ENCODE data around the gene FGF14. TPM values are rescaled to one million over a fixed set of nuclear protein-coding genes. Genes with fewer than 3 reads are reported as not detected.

Gene FGF14
- total and polyA plus RNA-seq, 2 of the 4 experiments (the other 2 are of a cell fraction) = under 0.01 TPM; not detected in 1

- intact Hi-C loops (cut with micrococcal nuclease) = no loop called here
Observed at GRCh38 chr13:101955764-101956163, 446.1 kb downstream of the FGF14 start.

More at GRCh38 chr13:101955764-101956163, 446.1 kb downstream of the FGF14 start:
- no peak overlapping the region for H4K91ac ChIP-seq (ENCODE audit: insufficient read depth, low read depth, low read length)
- H3K56ac ChIP-seq (ENCODE audit: extremely low read depth, insufficient read depth, low read length) = no peak overlapping the region
- ChIA-PET CTCF (no interaction called here), POLR2A (ENCODE audit: unreplicated experiment) (no interaction called here)
- no peak overlapping the region for H4K8ac ChIP-seq (ENCODE audit: low read depth in 2 of 2, low read length in 2 of 2)
- BruUV-seq (replicated peaks) = no TSS peak
- DNase-seq = no peak
- no peak overlapping the region for H4K5ac ChIP-seq (ENCODE audit: low read depth, low read length)
- H2BK5ac ChIP-seq (ENCODE audit: low read depth, low read length, poor library complexity, severe bottlenecking) = no peak overlapping the region
- no peak overlapping the region for H2BK15ac ChIP-seq (ENCODE audit: low read depth, low read length)
- TF ChIP-seq USF2 (IDR thresholded peaks at IDR 0.05; ENCODE audit: low read depth, low read length) (no peak), CTCF (conservative IDR thresholded peaks at IDR 0.05; ENCODE audit: low read depth, low read length) (no peak), FOS (IDR thresholded peaks at IDR 0.05; ENCODE audit: low read depth, low read length) (no peak), MAFK (IDR thresholded peaks at IDR 0.05; ENCODE audit: low read depth, low read length) (no peak), NFE2L2 (IDR thresholded peaks at IDR 0.05; ENCODE audit: low read depth, low read length) (no peak), RFX5 (IDR thresholded peaks at IDR 0.05; ENCODE audit: low read depth, low read length) (no peak), RAD21 (IDR thresholded peaks at IDR 0.05; ENCODE audit: low read length) (no peak)
- no peak overlapping the region for H2AK5ac ChIP-seq (ENCODE audit: low read depth, low read length)
- H3K4me3 ChIP-seq (ENCODE audit: insufficient read depth, low read depth, low read length) = no peak overlapping the region
- H2AFZ ChIP-seq (replicated peaks; ENCODE audit: low read length, poor library complexity) = no peak overlapping the region
- in situ Hi-C loops (cut with MboI; ENCODE audit: low sequenced_read_pairs) = no loop called here
- H3K79me1 ChIP-seq (ENCODE audit: low read depth in 1 of 2, low read length in 2 of 2) = no peaks in the 10 kb centered on the region
- WGBS, 2 experiments (ENCODE audit: extremely low coverage in 2 of 2, insufficient read length in 1 of 2) = no CpG with 5 or more reads among the region's 3 CpGs
- H2AK9ac ChIP-seq (replicated peaks; ENCODE audit: low read depth, low read length, poor library complexity) = no peak overlapping the region
- H3K9me3 ChIP-seq (ENCODE audit: control insufficient read depth, insufficient read depth, low read length) = no peaks in the 10 kb centered on the region
- H3K27ac ChIP-seq (ENCODE audit: insufficient read depth, low read length) = no peak overlapping the region
- no peaks in the 10 kb centered on the region for H3K27me3 ChIP-seq (ENCODE audit: control insufficient read depth, insufficient read depth, low read length)
- no peak overlapping the region for H2BK120ac ChIP-seq (ENCODE audit: low read depth, low read length)
- no peaks in the 10 kb centered on the region for H3K9me1 ChIP-seq (ENCODE audit: insufficient read depth, low read length)
- no peak overlapping the region for H3K14ac ChIP-seq (replicated peaks; ENCODE audit: low read depth, low read length)
- H3K23ac ChIP-seq (ENCODE audit: low read depth, low read length) = no peak overlapping the region
- dilution Hi-C loops (cut with HindIII; ENCODE audit: low sequenced_read_pairs, unreplicated experiment) = no loop called here
- H3K4ac ChIP-seq (ENCODE audit: low read depth, low read length) = no peak overlapping the region
- H2BK20ac ChIP-seq (ENCODE audit: low read depth, low read length) = no peak overlapping the region
- no peak for ATAC-seq (ENCODE audit: low read depth)
- no peak overlapping the region for H3K9ac ChIP-seq (ENCODE audit: low read depth, low read length)
- no peaks in the 10 kb centered on the region for H4K20me1 ChIP-seq (ENCODE audit: insufficient read depth, low read length)
- H3K4me2 ChIP-seq (ENCODE audit: low read depth, low read length) = no peak overlapping the region
- H3K4me1 ChIP-seq (ENCODE audit: control insufficient read depth, insufficient read depth, low read length) = no peaks in the 10 kb centered on the region
- H3K18ac ChIP-seq (ENCODE audit: low read depth, low read length) = no peak overlapping the region
- H3K36me3 ChIP-seq (ENCODE audit: control insufficient read depth, insufficient read depth, low read length) = no peaks in the 10 kb centered on the region

All from IMR-90 (cell line).